C4-2B (cell line): Measurements from ENCODE around the gene AP3S2.

Experiments
- ZFX ChIP-seq: fragments of 450-650 bp; IDR thresholded peaks from 2 replicates; pipeline ENCODE4 v1.6.1; 2017
- TF ChIP-seq, protein P1 (sequence below): fragments of 450-650 bp; conservative IDR thresholded peaks from 2 replicates; pipeline ENCODE4 v1.5.1; 2017; ENCODE audit warnings: mild to moderate bottlenecking

DNA sequence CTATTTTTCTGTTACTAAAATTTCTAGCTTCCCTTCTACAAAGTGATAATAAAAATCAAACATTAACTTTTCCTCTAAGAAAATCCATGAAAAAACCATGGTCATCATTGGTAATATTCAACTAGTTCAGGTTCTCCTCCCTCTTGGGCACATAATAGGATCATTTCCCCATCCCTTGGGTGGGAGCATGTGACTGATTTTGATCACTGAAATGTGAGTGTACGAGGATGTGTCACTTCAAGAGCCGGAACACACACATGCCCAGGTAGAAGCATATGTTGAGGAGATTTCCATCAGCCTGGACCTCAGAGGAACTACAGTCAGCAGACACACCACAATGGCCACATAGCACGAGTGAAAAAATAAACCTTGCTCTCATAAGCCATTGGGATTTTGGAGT, 36.1 kb downstream of the AP3S2 start:
- TF ChIP-seq, protein P1, sequence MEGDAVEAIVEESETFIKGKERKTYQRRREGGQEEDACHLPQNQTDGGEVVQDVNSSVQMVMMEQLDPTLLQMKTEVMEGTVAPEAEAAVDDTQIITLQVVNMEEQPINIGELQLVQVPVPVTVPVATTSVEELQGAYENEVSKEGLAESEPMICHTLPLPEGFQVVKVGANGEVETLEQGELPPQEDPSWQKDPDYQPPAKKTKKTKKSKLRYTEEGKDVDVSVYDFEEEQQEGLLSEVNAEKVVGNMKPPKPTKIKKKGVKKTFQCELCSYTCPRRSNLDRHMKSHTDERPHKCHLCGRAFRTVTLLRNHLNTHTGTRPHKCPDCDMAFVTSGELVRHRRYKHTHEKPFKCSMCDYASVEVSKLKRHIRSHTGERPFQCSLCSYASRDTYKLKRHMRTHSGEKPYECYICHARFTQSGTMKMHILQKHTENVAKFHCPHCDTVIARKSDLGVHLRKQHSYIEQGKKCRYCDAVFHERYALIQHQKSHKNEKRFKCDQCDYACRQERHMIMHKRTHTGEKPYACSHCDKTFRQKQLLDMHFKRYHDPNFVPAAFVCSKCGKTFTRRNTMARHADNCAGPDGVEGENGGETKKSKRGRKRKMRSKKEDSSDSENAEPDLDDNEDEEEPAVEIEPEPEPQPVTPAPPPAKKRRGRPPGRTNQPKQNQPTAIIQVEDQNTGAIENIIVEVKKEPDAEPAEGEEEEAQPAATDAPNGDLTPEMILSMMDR, result no peak
- TF ChIP-seq ZFX, result no peak
